Vagina (tissue), 2 donors: ENCODE data around the gene MBOAT2. TPM values are rescaled to one million over a fixed set of nuclear protein-coding genes. Genes with fewer than 3 reads are reported as not detected.

Source experiments
- DNase-seq, 2 donors: peaks; one replicate each; pipeline ENCODE4 v3.0.0-alpha.2; 2017; ENCODE audit errors: extremely low spot score in 2 of 2
- H3K27ac ChIP-seq: fragments of 200-600 bp; sonication (generic); one replicate; pipeline ENCODE4 v1.5.1; 2019
- H3K27me3 ChIP-seq: fragments of 200-600 bp; sonication (generic); one replicate; pipeline ENCODE4 v1.5.1; 2019
- H3K36me3 ChIP-seq, 2 donors: fragments of 200-600 bp; sonication (generic); one replicate each; pipeline ENCODE4 v1.5.1; 2017 to 2019
- H3K4me1 ChIP-seq: fragments of 200-600 bp; sonication (generic); one replicate; pipeline ENCODE4 v1.5.1; 2019
- H3K4me3 ChIP-seq, 2 donors: fragments of 200-600 bp; sonication (generic); 1 replicate in 1 of 2; 2 replicates in 1 of 2; pipeline ENCODE4 v1.5.1; 2016 to 2019
- H3K9me3 ChIP-seq: fragments of 200-600 bp; sonication (generic); one replicate; pipeline ENCODE4 v1.5.1; 2019
- CTCF ChIP-seq, 3 experiments: fragments of 450-650 bp in 2 of 3; fragments of 200-600 bp in 1 of 3; sonication (generic) in 1 of 3; IDR thresholded peaks; one replicate each; pipeline ENCODE4 v1.5.1; 2017 to 2019; ENCODE audit warnings: antibody characterized with exemption in 3 of 3, mild to moderate bottlenecking in 2 of 3, moderate library complexity in 2 of 3
- POLR2A ChIP-seq, 2 donors: fragments of 450-650 bp; IDR thresholded peaks; one replicate each; pipeline ENCODE4 v1.6.1; 2017; ENCODE audit warnings: antibody characterized with exemption in 2 of 2, mild to moderate bottlenecking in 2 of 2, moderate library complexity in 2 of 2
- POLR2AphosphoS5 ChIP-seq, 2 donors: sonication (generic); formaldehyde crosslinking; IDR thresholded peaks; one replicate each; pipeline ENCODE4 v1.9.0; 2017; ENCODE audit warnings: antibody characterized with exemption in 2 of 2, mild to moderate bottlenecking in 2 of 2, low read depth in 1 of 2; ENCODE audit not compliant: insufficient read depth in 1 of 2
- intact Hi-C: fragments of 100-400 bp; cut with DNase I; formaldehyde crosslinking; loops from one replicate; pipeline ENCODE4 v1.15.1; 2023
- total RNA-seq: library from RNA; depleted of rRNA; stranded (reverse); fragments of >200 nt; gene quantifications from one replicate; pipeline ENCODE4 v1.2.3, GENCODE V29; 2016

MBOAT2 gene
- total RNA-seq, 1 donor from 2014 or later: 32.9 TPM

GRCh38 chr2:8877894-8878293, 125.6 kb downstream of the MBOAT2 start:
- Histone ChIP-seq H3K4me3 (no peak overlapping the region), H3K27me3 (no peaks in the 10 kb centered on the region), H3K9me3 (no peaks in the 10 kb centered on the region), H3K27ac (no peak overlapping the region), H3K4me1 (no peaks in the 10 kb centered on the region), H3K36me3 (no peaks in the 10 kb centered on the region)
- no peak for DNase-seq
- intact Hi-C loops: loop anchor here (10.0 kb wide), 1 partner anchor 257 kb away; no protein-coding TSS in a partner anchor
- no peak for TF ChIP-seq POLR2AphosphoS5 (IDR thresholded peaks at IDR 0.05; ENCODE audit: insufficient read depth in 1 of 2, low read depth in 1 of 2)
- TF ChIP-seq CTCF (IDR thresholded peaks at IDR 0.05): no peak
- no peak for TF ChIP-seq POLR2A (IDR thresholded peaks at IDR 0.05)

- no peaks in the 10 kb centered on the region for H3K36me3 ChIP-seq
- intact Hi-C loops: loop anchor here (10.0 kb wide), 1 partner anchor 257 kb away; no protein-coding TSS in a partner anchor
- no peak overlapping the region for H3K4me3 ChIP-seq
- H3K27me3 ChIP-seq: no peaks in the 10 kb centered on the region
- no peak for DNase-seq
- TF ChIP-seq CTCF (IDR thresholded peaks at IDR 0.05) (no peak), POLR2AphosphoS5 (IDR thresholded peaks at IDR 0.05; ENCODE audit: insufficient read depth in 1 of 2, low read depth in 1 of 2) (no peak), POLR2A (IDR thresholded peaks at IDR 0.05) (no peak)
- no peaks in the 10 kb centered on the region for H3K4me1 ChIP-seq
- H3K9me3 ChIP-seq: no peaks in the 10 kb centered on the region
- H3K27ac ChIP-seq: no peak overlapping the region
These were observed 126.2 kb downstream of the MBOAT2 start for GRCh38 chr2:8877332-8877731.

GRCh38 chr2:8876628-8877027, 126.9 kb downstream of the MBOAT2 start:
- intact Hi-C loops: loop anchor here (10.0 kb wide), 1 partner anchor 258 kb away; no protein-coding TSS in a partner anchor
- no peak for TF ChIP-seq POLR2AphosphoS5 (IDR thresholded peaks at IDR 0.05; ENCODE audit: insufficient read depth in 1 of 2, low read depth in 1 of 2)
- no peak for TF ChIP-seq POLR2A (IDR thresholded peaks at IDR 0.05)
- TF ChIP-seq CTCF (IDR thresholded peaks at IDR 0.05): no peak

GRCh38 chr2:8872821-8873432, 130.6 kb downstream of the MBOAT2 start:
- Histone ChIP-seq H3K4me3 (no peak overlapping the region), H3K36me3 (no peaks in the 10 kb centered on the region), H3K27me3 (no peaks in the 10 kb centered on the region), H3K9me3 (no peaks in the 10 kb centered on the region), H3K27ac (no peak overlapping the region), H3K4me1 (no peaks in the 10 kb centered on the region)
- DNase-seq: no peak
- no peak for TF ChIP-seq POLR2AphosphoS5 (IDR thresholded peaks at IDR 0.05; ENCODE audit: insufficient read depth in 1 of 2, low read depth in 1 of 2)
- TF ChIP-seq CTCF (IDR thresholded peaks at IDR 0.05): peak in 2 of 3 experiments; percentile 3 to 30
- intact Hi-C loops: loop anchor here (10.0 kb wide), 1 partner anchor 262 kb away; no protein-coding TSS in a partner anchor

More at GRCh38 chr2:8876628-8877027, 126.9 kb downstream of the MBOAT2 start:
- no peak for DNase-seq
- H3K27me3 ChIP-seq: no peaks in the 10 kb centered on the region
- no peaks in the 10 kb centered on the region for H3K4me1 ChIP-seq
- H3K4me3 ChIP-seq: no peak overlapping the region
- no peaks in the 10 kb centered on the region for H3K9me3 ChIP-seq
- H3K27ac ChIP-seq: no peak overlapping the region
- H3K36me3 ChIP-seq: no peaks in the 10 kb centered on the region

- Histone ChIP-seq H3K4me1 (no peaks in the 10 kb centered on the region), H3K4me3 (no peak overlapping the region), H3K27me3 (no peaks in the 10 kb centered on the region), H3K9me3 (no peaks in the 10 kb centered on the region), H3K36me3 (no peaks in the 10 kb centered on the region), H3K27ac (no peak overlapping the region)
- DNase-seq: no peak
- intact Hi-C loops: loop anchor here (10.0 kb wide), 1 partner anchor 264 kb away; no protein-coding TSS in a partner anchor
- TF ChIP-seq POLR2AphosphoS5 (IDR thresholded peaks at IDR 0.05; ENCODE audit: insufficient read depth in 1 of 2, low read depth in 1 of 2) (no peak), CTCF (IDR thresholded peaks at IDR 0.05) (no peak), POLR2A (IDR thresholded peaks at IDR 0.05) (no peak)
These were observed 133.0 kb downstream of the MBOAT2 start for GRCh38 chr2:8870441-8870840.
